ENCODE results near the gene ELK1.
"Not testable (repeated sequence)": the region's sequence is repeated elsewhere in the genome, so short reads cannot be mapped to it uniquely, and the experiment has no call there.

Gene ELK1

GRCh38 chrX:47611926-47612325 is 38.4 kb downstream of the ELK1 start:
- H3K9me3 Mint-ChIP-seq, result no peaks in the 10 kb centered on the region
- no peaks in the 10 kb centered on the region for H3K27me3 Mint-ChIP-seq
- H3K36me3 Mint-ChIP-seq (ENCODE audit: low read depth), result no peaks in the 10 kb centered on the region
- H3K27ac Mint-ChIP-seq, result no peak overlapping the region
- H3K4me3 Mint-ChIP-seq, result no peak overlapping the region
- H3K4me1 Mint-ChIP-seq (ENCODE audit: low read depth), result peaks cover 3% of the 10 kb centered on the region

DNA sequence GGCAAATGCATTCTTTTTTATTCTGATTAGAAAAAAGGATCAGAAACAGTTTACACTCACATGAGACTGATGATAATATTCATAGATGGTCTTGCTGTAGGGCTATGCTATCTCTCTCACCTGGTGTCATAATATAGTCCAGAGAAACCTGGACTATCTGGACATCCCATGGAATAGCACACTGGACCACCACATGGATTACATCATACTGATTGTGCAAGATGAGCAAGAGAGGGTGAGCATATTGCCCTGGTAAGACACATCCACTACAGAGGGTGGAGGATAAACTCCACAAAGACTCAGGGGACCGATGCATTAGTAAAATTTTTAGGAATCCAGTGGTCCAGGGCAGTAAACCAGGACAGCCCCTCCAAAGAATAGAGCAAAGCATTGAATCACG is 38.9 kb downstream of the ELK1 start:
- no peaks in the 10 kb centered on the region for H3K27me3 Mint-ChIP-seq
- H3K27ac Mint-ChIP-seq, result no peak overlapping the region
- no peaks in the 10 kb centered on the region for H3K9me3 Mint-ChIP-seq
- H3K4me1 Mint-ChIP-seq (ENCODE audit: low read depth), result peaks cover 3% of the 10 kb centered on the region
- no peak overlapping the region for H3K4me3 Mint-ChIP-seq
- no peaks in the 10 kb centered on the region for H3K36me3 Mint-ChIP-seq (ENCODE audit: low read depth)

DNA sequence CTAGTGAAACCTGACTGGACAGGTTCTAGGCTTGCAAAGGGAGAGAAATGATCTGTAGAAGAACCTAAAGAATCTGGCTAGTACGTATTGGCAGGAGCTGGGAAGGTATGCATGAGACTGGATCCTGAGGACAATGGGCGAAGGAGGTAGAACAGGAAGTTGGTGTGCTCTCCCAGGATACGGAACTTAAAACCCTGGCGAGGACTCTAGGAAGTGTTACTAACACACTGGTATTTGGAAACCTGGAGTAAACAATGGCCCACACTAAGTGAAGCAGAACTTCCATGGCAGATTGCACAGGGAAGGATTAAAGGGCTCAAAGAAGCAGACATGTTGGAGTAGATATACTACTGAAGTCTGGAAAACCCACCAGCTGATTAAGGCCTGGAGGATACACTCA is 39.9 kb downstream of the ELK1 start:
- H3K36me3 Mint-ChIP-seq (ENCODE audit: low read depth), result no peaks in the 10 kb centered on the region
- H3K9me3 Mint-ChIP-seq, result no peaks in the 10 kb centered on the region
- H3K4me3 Mint-ChIP-seq, result no peak overlapping the region
- H3K27me3 Mint-ChIP-seq, result no peaks in the 10 kb centered on the region
- H3K4me1 Mint-ChIP-seq (ENCODE audit: low read depth), result peaks cover 3% of the 10 kb centered on the region
- H3K27ac Mint-ChIP-seq, result no peak overlapping the region

GRCh38 chrX:47608130-47608810 is 42.1 kb downstream of the ELK1 start:
- H3K36me3 Mint-ChIP-seq (ENCODE audit: low read depth), result no peaks in the 10 kb centered on the region
- H3K4me1 Mint-ChIP-seq (ENCODE audit: low read depth), result peaks cover 3% of the 10 kb centered on the region
- no peaks in the 10 kb centered on the region for H3K9me3 Mint-ChIP-seq
- H3K27ac Mint-ChIP-seq, result peak overlapping the region; percentile 36
- H3K4me3 Mint-ChIP-seq, result no peak overlapping the region
- H3K27me3 Mint-ChIP-seq, result no peaks in the 10 kb centered on the region

DNA sequence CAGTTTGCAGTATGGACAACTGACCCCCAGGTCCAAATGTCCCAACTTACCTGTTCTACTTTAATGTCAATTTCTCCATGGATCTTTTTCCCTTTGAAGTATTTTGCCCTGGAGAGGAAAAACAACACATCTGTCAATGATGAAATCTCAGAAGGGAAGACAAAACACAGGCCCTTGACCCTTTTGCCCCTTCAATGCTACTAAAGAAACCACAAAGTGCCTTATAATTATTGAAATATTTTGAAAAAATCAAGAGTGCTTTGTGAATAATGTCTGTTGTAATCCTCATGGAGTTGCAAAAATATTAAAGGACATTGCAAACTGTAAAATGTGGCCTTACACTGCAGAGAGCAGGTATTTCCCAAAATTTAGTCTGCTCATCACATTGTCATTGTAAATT is 43.3 kb downstream of the ELK1 start:
- Mint-ChIP-seq H3K4me1 (ENCODE audit: low read depth) (peaks cover 3% of the 10 kb centered on the region), H3K27ac (no peak overlapping the region), H3K4me3 (no peak overlapping the region), H3K9me3 (no peaks in the 10 kb centered on the region), H3K27me3 (no peaks in the 10 kb centered on the region), H3K36me3 (ENCODE audit: low read depth) (no peaks in the 10 kb centered on the region)

- Mint-ChIP-seq H3K27me3 (no peaks in the 10 kb centered on the region), H3K27ac (no peak overlapping the region), H3K36me3 (ENCODE audit: low read depth) (no peaks in the 10 kb centered on the region), H3K4me1 (ENCODE audit: low read depth) (peaks cover 3% of the 10 kb centered on the region), H3K4me3 (no peak overlapping the region), H3K9me3 (no peaks in the 10 kb centered on the region)
Measured at GRCh38 chrX:47605024-47605423, 45.3 kb downstream of the ELK1 start.

DNA sequence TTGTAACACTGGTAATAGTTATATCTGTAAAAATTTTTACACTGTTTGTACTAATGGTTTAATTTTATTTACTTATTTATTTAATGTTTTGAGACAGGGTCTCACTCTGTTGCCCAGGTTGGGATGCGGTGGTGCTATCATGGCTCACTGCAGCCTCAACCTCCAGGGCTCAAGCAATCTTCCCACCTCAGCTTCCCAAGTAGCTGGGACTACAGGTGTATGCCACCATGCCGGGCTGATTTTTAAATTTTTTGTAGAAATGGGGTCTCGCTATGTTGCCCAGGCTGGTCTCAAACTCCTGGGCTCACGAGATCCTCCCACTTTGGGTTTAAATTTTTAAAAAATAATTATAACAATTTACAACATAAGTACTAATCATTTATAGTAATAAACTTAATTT is 47.2 kb downstream of the ELK1 start:
- H3K27me3 Mint-ChIP-seq; H3K36me3 Mint-ChIP-seq (ENCODE audit: low read depth); H3K27ac Mint-ChIP-seq; H3K4me1 Mint-ChIP-seq (ENCODE audit: low read depth); H3K9me3 Mint-ChIP-seq; H3K4me3 Mint-ChIP-seq: not testable (repeated sequence)

- Mint-ChIP-seq H3K36me3 (ENCODE audit: low read depth) (no peaks in the 10 kb centered on the region), H3K4me1 (ENCODE audit: low read depth) (peaks cover 14% of the 10 kb centered on the region), H3K9me3 (peaks cover 10% of the 10 kb centered on the region), H3K27me3 (no peaks in the 10 kb centered on the region), H3K4me3 (no peak overlapping the region), H3K27ac (no peak overlapping the region)
Measured at GRCh38 chrX:47597222-47597621, 53.1 kb downstream of the ELK1 start.

GRCh38 chrX:47596256-47596655 is 54.1 kb downstream of the ELK1 start:
- no peak overlapping the region for H3K4me3 Mint-ChIP-seq
- H3K36me3 Mint-ChIP-seq (ENCODE audit: low read depth), result no peaks in the 10 kb centered on the region
- peaks cover 10% of the 10 kb centered on the region for H3K9me3 Mint-ChIP-seq
- H3K4me1 Mint-ChIP-seq (ENCODE audit: low read depth), result peaks cover 14% of the 10 kb centered on the region
- no peak overlapping the region for H3K27ac Mint-ChIP-seq
- H3K27me3 Mint-ChIP-seq, result no peaks in the 10 kb centered on the region

DNA sequence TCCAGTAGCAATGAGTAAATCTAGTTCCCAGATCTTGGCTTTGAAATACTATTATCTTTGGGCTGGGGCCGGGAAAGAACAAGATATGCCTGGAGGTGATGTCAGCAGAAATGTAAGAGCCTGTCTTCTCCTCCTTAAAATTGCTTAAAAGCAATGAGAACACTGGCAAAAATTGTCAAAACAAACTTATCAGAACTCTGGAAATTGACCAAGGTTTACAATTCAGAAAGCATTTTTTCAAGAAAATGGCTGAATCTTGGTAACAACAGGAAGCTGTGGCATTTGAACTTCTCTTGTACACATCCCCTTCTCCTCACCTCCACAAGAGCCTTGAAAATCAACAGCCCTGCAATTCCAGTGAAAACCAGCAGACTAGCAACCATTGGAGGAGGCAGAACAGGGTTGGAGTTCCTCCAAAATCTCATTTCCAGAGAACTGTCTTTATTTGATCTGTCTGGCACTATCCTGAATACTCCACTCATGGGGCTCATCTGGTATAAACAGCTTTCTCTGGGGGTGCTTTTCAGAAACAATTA is 54.6 kb downstream of the ELK1 start:
- Mint-ChIP-seq H3K4me3 (no peak overlapping the region), H3K27me3 (no peaks in the 10 kb centered on the region), H3K27ac (no peak overlapping the region), H3K4me1 (ENCODE audit: low read depth) (peaks cover 14% of the 10 kb centered on the region), H3K36me3 (ENCODE audit: low read depth) (no peaks in the 10 kb centered on the region), H3K9me3 (peaks cover 10% of the 10 kb centered on the region)

DNA sequence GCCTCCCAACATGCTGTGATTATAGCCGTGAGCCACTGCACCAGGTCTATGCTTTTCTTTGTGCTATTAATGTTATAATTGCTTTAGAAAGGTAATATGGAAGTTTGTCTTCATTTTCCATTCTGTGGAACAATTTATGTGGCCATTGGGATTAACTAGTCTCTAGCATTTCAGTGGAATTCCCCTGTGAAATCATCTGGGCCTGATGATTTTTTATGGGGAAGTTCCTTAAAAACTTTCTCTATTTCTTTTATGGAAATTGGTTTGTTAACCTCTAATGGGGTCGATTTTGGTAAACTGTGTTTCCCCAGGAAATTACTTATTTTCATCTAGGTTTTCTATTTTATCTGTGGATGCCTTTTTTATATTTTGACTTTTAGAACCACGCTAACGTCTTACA is 56.8 kb downstream of the ELK1 start:
- no peak overlapping the region for H3K4me3 Mint-ChIP-seq
- no peaks in the 10 kb centered on the region for H3K27me3 Mint-ChIP-seq
- no peaks in the 10 kb centered on the region for H3K36me3 Mint-ChIP-seq (ENCODE audit: low read depth)
- H3K27ac Mint-ChIP-seq, result no peak overlapping the region
- H3K4me1 Mint-ChIP-seq (ENCODE audit: low read depth), result peaks cover 14% of the 10 kb centered on the region
- H3K9me3 Mint-ChIP-seq, result peaks cover 4% of the 10 kb centered on the region

DNA sequence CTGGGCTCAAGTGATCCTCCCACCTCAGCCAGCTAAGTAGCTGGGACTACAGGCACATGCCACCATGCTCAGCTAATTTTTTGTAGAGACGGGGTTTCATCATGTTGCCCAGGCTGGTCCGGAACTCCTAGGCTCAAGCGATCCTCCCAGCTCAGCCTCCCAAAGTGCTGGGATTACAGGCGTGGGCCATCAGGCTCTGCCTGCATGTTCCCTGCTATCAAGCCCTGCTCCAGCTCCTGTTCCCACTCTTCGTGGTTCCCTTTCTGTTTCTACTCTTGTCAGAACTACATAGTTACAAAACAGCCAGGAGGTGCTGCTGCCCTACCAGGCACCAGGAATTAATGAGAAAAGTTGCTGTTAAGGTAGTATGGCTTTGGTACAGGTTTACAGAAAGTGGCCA is 59.4 kb downstream of the ELK1 start:
- Mint-ChIP-seq H3K9me3 (no peaks in the 10 kb centered on the region), H3K36me3 (ENCODE audit: low read depth) (no peaks in the 10 kb centered on the region), H3K4me1 (ENCODE audit: low read depth) (peaks cover 11% of the 10 kb centered on the region), H3K27ac (no peak overlapping the region), H3K4me3 (no peak overlapping the region), H3K27me3 (no peaks in the 10 kb centered on the region)

DNA sequence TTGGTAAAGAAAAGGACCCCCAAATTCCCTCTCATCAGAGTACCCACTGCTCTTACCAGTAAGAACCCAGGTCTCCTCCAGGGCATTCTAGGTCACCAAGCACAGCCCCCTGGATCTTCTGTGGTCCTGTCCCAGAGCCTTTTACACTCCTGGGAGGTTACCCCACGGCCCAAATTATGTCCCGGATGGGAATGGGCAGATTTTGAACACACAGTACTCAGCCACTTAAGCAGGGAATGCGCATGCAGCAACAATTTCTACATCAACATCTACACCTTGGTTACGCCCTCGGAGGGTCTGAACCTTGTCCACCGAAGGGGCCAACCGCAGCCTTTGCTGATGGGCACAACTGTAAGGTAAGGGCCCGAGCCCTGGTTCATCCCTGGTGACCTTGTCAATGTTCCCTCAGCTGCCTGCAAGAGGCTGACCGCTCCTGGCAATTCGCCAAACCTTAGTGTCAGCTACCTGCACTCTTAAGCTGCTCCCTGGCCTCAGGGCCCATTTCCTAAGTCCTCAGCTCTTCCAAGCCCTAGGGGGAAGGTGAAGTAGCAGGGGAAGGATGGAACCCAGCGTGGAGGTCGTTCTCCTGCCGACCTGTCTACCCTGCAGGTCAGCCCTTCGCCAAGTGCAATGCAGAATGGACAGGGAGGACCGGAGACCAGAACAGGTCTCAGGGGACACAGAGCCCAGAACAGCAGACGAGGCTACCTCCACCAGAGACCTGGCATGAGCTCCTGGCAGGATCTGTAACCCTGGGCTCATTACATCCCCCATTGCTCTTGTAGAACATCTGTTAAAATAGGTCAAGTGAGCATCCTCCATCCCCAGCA is 62.2 kb downstream of the ELK1 start:
- no peak overlapping the region for H3K27ac Mint-ChIP-seq
- H3K36me3 Mint-ChIP-seq (ENCODE audit: low read depth), result peaks cover 5% of the 10 kb centered on the region
- H3K4me3 Mint-ChIP-seq, result no peak overlapping the region
- no peaks in the 10 kb centered on the region for H3K27me3 Mint-ChIP-seq
- no peaks in the 10 kb centered on the region for H3K9me3 Mint-ChIP-seq
- peaks cover 22% of the 10 kb centered on the region for H3K4me1 Mint-ChIP-seq (ENCODE audit: low read depth)

DNA sequence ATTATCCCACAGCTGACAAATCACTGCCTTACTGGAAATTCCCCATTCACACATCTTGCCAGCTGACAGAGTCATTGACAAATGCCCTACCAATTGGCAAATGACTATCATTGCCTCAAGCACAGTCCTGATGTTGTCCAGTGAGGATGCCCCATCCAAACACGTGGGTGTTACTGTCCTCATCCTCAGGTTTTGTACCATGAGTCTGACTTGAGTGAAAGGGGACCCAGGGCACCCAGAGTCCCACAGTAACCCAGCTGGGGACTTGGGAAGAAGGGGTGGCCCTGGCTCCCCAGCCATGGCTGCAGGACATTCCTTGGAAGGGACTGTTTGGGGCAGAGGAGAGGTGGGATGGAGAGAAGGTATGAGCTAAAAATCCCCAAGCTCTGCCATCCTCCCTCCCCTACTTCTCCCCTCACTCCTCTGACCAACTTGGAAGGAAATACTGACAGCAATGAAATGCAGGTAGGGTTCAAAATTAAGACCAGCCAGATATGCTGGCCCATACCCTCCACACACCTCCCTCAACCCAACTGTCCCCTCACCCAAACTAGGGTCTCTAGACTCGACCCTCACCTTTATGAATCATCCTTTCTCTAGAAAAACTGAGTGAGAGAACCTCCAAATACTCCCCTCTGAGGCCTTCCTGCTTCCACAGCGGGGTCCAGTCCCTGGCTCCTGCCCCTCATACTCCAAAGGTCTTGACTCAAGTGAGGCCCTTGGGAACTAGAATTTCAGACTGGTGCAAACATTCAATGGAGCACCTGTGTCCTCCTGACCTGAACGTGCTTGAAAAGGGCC is 63.1 kb downstream of the ELK1 start:
- Mint-ChIP-seq H3K36me3 (ENCODE audit: low read depth) (peaks cover 5% of the 10 kb centered on the region), H3K27me3 (no peaks in the 10 kb centered on the region), H3K4me1 (ENCODE audit: low read depth) (peaks cover 30% of the 10 kb centered on the region), H3K27ac (no peak overlapping the region), H3K9me3 (no peaks in the 10 kb centered on the region), H3K4me3 (no peak overlapping the region)
